ENCODE data around the gene VPS26C.

GRCh38 chr21:37300114-37300751, 33.1 kb upstream of the VPS26C start:
- TF ChIP-seq SIN3A (IDR thresholded peaks at IDR 0.05; ENCODE audit: borderline replicate concordance, low read depth, low read length) (no peak), CTCF (IDR thresholded peaks at IDR 0.05) (no peak), REST (IDR thresholded peaks at IDR 0.05; ENCODE audit: low read depth, low read length) (no peak), EZH2phosphoT487 (IDR thresholded peaks at IDR 0.05; ENCODE audit: borderline replicate concordance, low read depth) (no peak), POLR2AphosphoS5 (IDR thresholded peaks at IDR 0.05; ENCODE audit: low read depth, low read length) (no peak)

Measured in SK-N-SH (cell line).